ENCODE data around the gene RTN4RL2.

- TF ChIP-seq CTCF (IDR thresholded peaks at IDR 0.05) (no peak), POLR2AphosphoS5 (IDR thresholded peaks at IDR 0.05) (no peak), POLR2A (IDR thresholded peaks at IDR 0.05) (no peak), EP300 (IDR thresholded peaks at IDR 0.05) (no peak)
Measured at GRCh38 chr11:57513452-57513795, 53.1 kb downstream of the RTN4RL2 start.

All from stomach (tissue), 4 donors.